Smooth muscle cell of the brain vasculature (primary cell): ENCODE data around the gene BCAR3.
"Not testable (repeated sequence)": the region's sequence is repeated elsewhere in the genome, so short reads cannot be mapped to it uniquely, and the experiment has no call there.

Source experiments
- DNase-seq: peaks from one replicate; pipeline ENCODE4 v3.0.0-alpha.2; 2012; ENCODE audit warnings: low read depth, low spot score

BCAR3 gene

GRCh38 chr1:93689521-93690223 lies 8.0 kb upstream of the BCAR3 start:
- DNase-seq, result no peak

- no peak for DNase-seq
Measured at GRCh38 chr1:93687542-93687941, 5.9 kb upstream of the BCAR3 start.

GRCh38 chr1:93686504-93687250 lies 5.0 kb upstream of the BCAR3 start:
- DNase-seq, result no peak

- DNase-seq, result no peak
Measured at GRCh38 chr1:93685918-93686317, 4.3 kb upstream of the BCAR3 start.

- DNase-seq, result no peak
Measured at GRCh38 chr1:93683234-93683633, 1.6 kb upstream of the BCAR3 start.

GRCh38 chr1:93681989-93682412 lies 364 bp upstream of the BCAR3 start:
- DNase-seq, result no peak

- no peak for DNase-seq
Measured at GRCh38 chr1:93680420-93681100, 1.1 kb downstream of the BCAR3 start.

- DNase-seq, result no peak
Measured at GRCh38 chr1:93680076-93680419, 1.6 kb downstream of the BCAR3 start.

- DNase-seq, result no peak
Measured at GRCh38 chr1:93679546-93679945, 2.1 kb downstream of the BCAR3 start.

- DNase-seq, result no peak
Measured at GRCh38 chr1:93678946-93679480, 2.6 kb downstream of the BCAR3 start.

- no peak for DNase-seq
Measured at GRCh38 chr1:93678491-93678890, 3.1 kb downstream of the BCAR3 start.

- no peak for DNase-seq
Measured at GRCh38 chr1:93677729-93678128, 3.9 kb downstream of the BCAR3 start.

- DNase-seq, result no peak
Measured at GRCh38 chr1:93676427-93676826, 5.2 kb downstream of the BCAR3 start.

GRCh38 chr1:93675931-93676330 lies 5.7 kb downstream of the BCAR3 start:
- no peak for DNase-seq

- DNase-seq, result no peak
Measured at GRCh38 chr1:93675271-93675670, 6.4 kb downstream of the BCAR3 start.

GRCh38 chr1:93674071-93674470 lies 7.6 kb downstream of the BCAR3 start:
- not testable (repeated sequence) for DNase-seq

GRCh38 chr1:93673163-93673829 lies 8.3 kb downstream of the BCAR3 start:
- DNase-seq, result no peak

- DNase-seq, result no peak
Measured at GRCh38 chr1:93672477-93673162, 9.0 kb downstream of the BCAR3 start.

- no peak for DNase-seq
Measured at GRCh38 chr1:93672069-93672468, 9.6 kb downstream of the BCAR3 start.

GRCh38 chr1:93671099-93671621 lies 10.5 kb downstream of the BCAR3 start:
- no peak for DNase-seq

- DNase-seq, result no peak
Measured at GRCh38 chr1:93670141-93670540, 11.5 kb downstream of the BCAR3 start.
